HepG2 (cell line): Measurements from ENCODE around the gene EVL. TPM values are rescaled to one million over a fixed set of nuclear protein-coding genes. Genes with fewer than 3 reads are reported as not detected.

Source experiments
- ATAC-seq: fragments of 200-7000 bp; cut with Tn5 transposase; 3 replicates; pipeline ENCODE4 v1.9.1; 2020; ENCODE audit warnings: mild to moderate bottlenecking, moderate library complexity
- BruUV-seq: library from RNA; stranded (reverse); fragments of 400-500 nt; replicated peaks from 2 replicates; lab custom pipeline; 2021; lab: Mats Ljungman, UMichigan
- CTCF ChIA-PET: fragments of 300-600 bp; formaldehyde crosslinking; extraction: SDS; loops from one replicate; lab custom pipeline; 2021; ENCODE audit warnings: low total read pairs, inconsistent platforms, low intra/inter-chr PET ratio; lab: Yijun Ruan, JAX
- POLR2A ChIA-PET: fragments of 350-600 bp; sonication (Branson Sonifier 250); formaldehyde crosslinking; loops from one replicate; lab custom pipeline; 2020; ENCODE audit warnings: antibody characterized with exemption, inconsistent platforms; lab: Yijun Ruan, JAX
- DNase-seq: peaks from one replicate; pipeline ENCODE4 v3.0.0-alpha.2; 2015; ENCODE audit warnings: low spot score
- FAIRE-seq: peaks from 3 replicates; lab custom pipeline; 2011; peaks lifted over from hg19 to GRCh38; lab: Jason Lieb, UNC
- H2AFZ ChIP-seq: one replicate; pipeline ENCODE4 v1.6.1; 2011; ENCODE audit warnings: low read length, inconsistent platforms
- H3K27ac ChIP-seq: fragments of 300-600 bp; 3 replicates; pipeline ENCODE4 v1.8.0; 2011; ENCODE audit warnings: mixed run types, mild to moderate bottlenecking, mixed read lengths, low read length, inconsistent platforms; ENCODE audit not compliant: insufficient read depth; ENCODE audit errors: extremely low read length
- H3K27me3 ChIP-seq, 2 experiments: fragments of 200-600 bp in 1 of 2; 2 replicates in 1 of 2; 3 replicates in 1 of 2; pipeline versions ENCODE4 v1.6.0 to v1.8.0; 2011; ENCODE audit warnings: low read length in 2 of 2, mild to moderate bottlenecking in 2 of 2, moderate library complexity in 2 of 2, inconsistent platforms in 1 of 2; ENCODE audit not compliant: insufficient read depth in 2 of 2, control insufficient read depth in 1 of 2
- H3K36me3 ChIP-seq, 2 experiments: fragments of 200-600 bp in 1 of 2; replicated peaks in 1 of 2; 2 replicates in 1 of 2; 3 replicates in 1 of 2; pipeline versions ENCODE4 v1.5.1 to v1.8.0; 2011; ENCODE audit warnings: low read length in 2 of 2, inconsistent platforms in 1 of 2; ENCODE audit not compliant: insufficient read depth in 2 of 2, control insufficient read depth in 1 of 2
- H3K4me1 ChIP-seq: 2 replicates; pipeline ENCODE4 v1.5.1; 2012; ENCODE audit warnings: low read length, inconsistent platforms; ENCODE audit not compliant: insufficient read depth
- H3K4me2 ChIP-seq: 2 replicates; pipeline ENCODE4 v1.6.0; 2011; ENCODE audit warnings: low read depth, low read length, inconsistent platforms
- H3K4me3 ChIP-seq, 3 experiments: fragments of 200-600 bp in 1 of 3; sonication (generic), shearing (Covaris generic) in 1 of 3; replicated peaks in 1 of 3; 2 replicates each; pipeline ENCODE4 v1.5.1; 2011 to 2016; ENCODE audit warnings: low read length in 3 of 3, inconsistent platforms in 2 of 3, low read depth in 2 of 3, mild to moderate bottlenecking in 2 of 3, control low read depth in 1 of 3, mixed read lengths in 1 of 3; ENCODE audit not compliant: insufficient read depth in 1 of 3
- H3K79me2 ChIP-seq: one replicate; pipeline ENCODE4 v1.6.1; 2011; ENCODE audit warnings: low read length, inconsistent platforms; ENCODE audit not compliant: insufficient read depth
- H3K9ac ChIP-seq: 2 replicates; pipeline ENCODE4 v1.6.0; 2011; ENCODE audit warnings: mild to moderate bottlenecking, low read depth, low read length, inconsistent platforms; ENCODE audit not compliant: insufficient read depth
- H3K9me3 ChIP-seq: 2 replicates; pipeline ENCODE4 v1.5.1; 2012; ENCODE audit warnings: mild to moderate bottlenecking, low read length
- H4K20me1 ChIP-seq: 2 replicates; pipeline ENCODE4 v1.6.0; 2011; ENCODE audit warnings: inconsistent platforms, mild to moderate bottlenecking, low read length, moderate library complexity; ENCODE audit not compliant: insufficient read depth
- FOXM1 ChIP-seq: sonication (generic); formaldehyde crosslinking; IDR thresholded peaks from 2 replicates; pipeline ENCODE4 v1.5.0; 2020; ENCODE audit warnings: missing genetic modification reagents
- FOXO4 ChIP-seq: sonication (generic); formaldehyde crosslinking; conservative IDR thresholded peaks from 2 replicates; pipeline ENCODE4 v1.8.1; 2023; ENCODE audit warnings: missing genetic modification reagents
- JUN ChIP-seq: sonication (generic); formaldehyde crosslinking; IDR thresholded peaks from 2 replicates; pipeline ENCODE4 v1.4.0; 2020; ENCODE audit warnings: mild to moderate bottlenecking, missing genetic modification reagents
- MED13 ChIP-seq: sonication (generic); formaldehyde crosslinking; IDR thresholded peaks from 2 replicates; pipeline ENCODE4 v1.5.0; 2020; ENCODE audit warnings: missing genetic modification reagents
- NFAT5 ChIP-seq: sonication (generic); formaldehyde crosslinking; IDR thresholded peaks from 2 replicates; pipeline ENCODE4 v1.4.0; 2020; ENCODE audit warnings: missing genetic modification reagents
- NFE2L2 ChIP-seq: fragments of 150-350 bp; IDR thresholded peaks from 2 replicates; pipeline ENCODE4 v1.6.1; 2014; ENCODE audit warnings: low read length
- POGK ChIP-seq: sonication (generic); formaldehyde crosslinking; conservative IDR thresholded peaks from 2 replicates; pipeline ENCODE4 v1.8.0; 2022; ENCODE audit warnings: mild to moderate bottlenecking, moderate library complexity, missing genetic modification reagents
- XBP1 ChIP-seq: sonication (generic); formaldehyde crosslinking; IDR thresholded peaks from 2 replicates; pipeline ENCODE4 v1.5.0; 2020; ENCODE audit warnings: missing genetic modification reagents
- ZMYM2 ChIP-seq: sonication (generic); formaldehyde crosslinking; IDR thresholded peaks from 2 replicates; pipeline ENCODE4 v1.8.0; 2022; ENCODE audit warnings: mild to moderate bottlenecking, missing genetic modification reagents
- ZNF383 ChIP-seq: sonication (generic); formaldehyde crosslinking; IDR thresholded peaks from 2 replicates; pipeline ENCODE4 v1.4.0; 2020; ENCODE audit warnings: missing genetic modification reagents, mild to moderate bottlenecking, borderline replicate concordance
- ZNF501 ChIP-seq: sonication (generic); formaldehyde crosslinking; IDR thresholded peaks from 2 replicates; pipeline ENCODE4 v1.5.1; 2020; ENCODE audit warnings: mild to moderate bottlenecking, moderate library complexity, missing genetic modification reagents
- ZNF549 ChIP-seq: sonication (generic); formaldehyde crosslinking; IDR thresholded peaks from 2 replicates; pipeline ENCODE4 v1.5.0; 2020; ENCODE audit warnings: missing genetic modification reagents
- ZNF580 ChIP-seq: IDR thresholded peaks from 2 replicates; pipeline ENCODE4 v1.6.1; 2016; ENCODE audit warnings: low read depth, borderline replicate concordance
- ZNF678 ChIP-seq: sonication (generic); formaldehyde crosslinking; IDR thresholded peaks from 2 replicates; pipeline ENCODE4 v1.4.0; 2020; ENCODE audit warnings: mild to moderate bottlenecking, missing genetic modification reagents
- WGBS: methylation state at CpG from one replicate; pipeline ENCODE4 v1.1.6; 2017; ENCODE audit warnings: low lambda C conversion rate; 5-methylcytosine and 5-hydroxymethylcytosine counted together
- in situ Hi-C: cut with HindIII; loops from 2 replicates; pipeline ENCODE4 v1.10.0; 2017; ENCODE audit warnings: low pct_unique_long_range_greater_than_20kb; ENCODE audit not compliant: extremely low pct_ligation_motif_present
- intact Hi-C: fragments of 100-400 bp; cut with micrococcal nuclease; formaldehyde crosslinking; loops from one replicate; pipeline ENCODE4 v1.10.0; 2022; ENCODE audit not compliant: unreplicated experiment
- polyA plus RNA-seq, 8 experiments: library from polyadenylated mRNA; depleted of rRNA in 3 of 8; stranded (reverse) in 7 of 8; unstranded in 1 of 8; fragments of >200 nt; fragmentation: Illumina TruSeq in 4 of 8; extraction: Trizol in 4 of 8; gene quantifications; 2 replicates each; pipeline versions ENCODE4 v1.2.1 to v1.2.3, GENCODE V29; 2011 to 2016; ENCODE audit warnings: low read depth in 4 of 8, missing spikeins in 1 of 8, mixed read lengths in 1 of 8; ENCODE audit not compliant: insufficient read depth in 1 of 8
- total RNA-seq, 5 experiments: library from RNA; depleted of rRNA; stranded (reverse); fragments of >200 nt; fragmentation: Illumina TruSeq; extraction: Trizol; gene quantifications; 2 replicates each; pipeline ENCODE4 v1.2.3, GENCODE V29; 2016; ENCODE audit warnings: low read depth in 1 of 5

The EVL gene
- total and polyA plus RNA-seq, 2 of the 13 experiments (the other 11 are each of a cell fraction or from before 2014, with no cell fraction given), result 15.1 to 31.2 TPM

GRCh38 chr14:100078216-100078803 lies 13.1 kb downstream of the EVL start (continued):
- TF ChIP-seq NFAT5 (CRISPR knock-in tag), result no peak

- no peak overlapping the region for H3K27ac ChIP-seq
- H3K4me1 ChIP-seq, result no peaks in the 10 kb centered on the region
- in situ Hi-C loops (no loop called here), intact Hi-C loops (no loop called here)
- H3K4me2 ChIP-seq, result no peak overlapping the region
- BruUV-seq, result no TSS peak
- no peak for FAIRE-seq
- no peak overlapping the region for H3K9ac ChIP-seq
- ATAC-seq, result no peak; the same call in 2 of the 3 replicates
- no peaks in the 10 kb centered on the region for H3K36me3 ChIP-seq
- no peaks in the 10 kb centered on the region for H3K27me3 ChIP-seq
- H3K9me3 ChIP-seq, result no peaks in the 10 kb centered on the region
- POLR2A ChIA-PET, result no interaction called here
- no peaks in the 10 kb centered on the region for H3K79me2 ChIP-seq
- DNase-seq, result no peak
- H3K4me3 ChIP-seq, result no peak overlapping the region
- no peak overlapping the region for H2AFZ ChIP-seq
- CTCF ChIA-PET, result no interaction called here
- no peaks in the 10 kb centered on the region for H4K20me1 ChIP-seq
- WGBS, result 96% methylated on average over 8 of the region's 9 CpGs
- no peak for TF ChIP-seq ZNF678 (CRISPR knock-in tag)
- no peak for TF ChIP-seq ZMYM2 (CRISPR knock-in tag)
- no peak for TF ChIP-seq FOXO4 (CRISPR knock-in tag)
- no peak for TF ChIP-seq NFE2L2
- no peak for TF ChIP-seq JUN (CRISPR knock-in tag)
- TF ChIP-seq FOXM1 (CRISPR knock-in tag), result no peak
- no peak for TF ChIP-seq POGK (CRISPR knock-in tag)
- TF ChIP-seq MED13 (CRISPR knock-in tag), result no peak
- TF ChIP-seq ZNF580 (CRISPR knock-in tag), result no peak
- no peak for TF ChIP-seq ZNF383
- no peak for TF ChIP-seq XBP1 (CRISPR knock-in tag)
- TF ChIP-seq ZNF549, result no peak
- TF ChIP-seq ZNF501 (CRISPR knock-in tag), result no peak
Observed at GRCh38 chr14:100078997-100079725, 13.9 kb downstream of the EVL start.
